HepG2 (cell line): ENCODE measurements around the gene EPB41L5. TPM values are rescaled to one million over a fixed set of nuclear protein-coding genes. Genes with fewer than 3 reads are reported as not detected.

Experiments
- ATAC-seq: fragments of 200-7000 bp; cut with Tn5 transposase; 3 replicates; pipeline ENCODE4 v1.9.1; 2020; ENCODE audit warnings: mild to moderate bottlenecking, moderate library complexity
- BruUV-seq: library from RNA; stranded (reverse); fragments of 400-500 nt; replicated peaks from 2 replicates; lab custom pipeline; 2021; lab: Mats Ljungman, UMichigan
- CTCF ChIA-PET: fragments of 300-600 bp; formaldehyde crosslinking; extraction: SDS; loops from one replicate; lab custom pipeline; 2021; ENCODE audit warnings: low total read pairs, inconsistent platforms, low intra/inter-chr PET ratio; lab: Yijun Ruan, JAX
- POLR2A ChIA-PET: fragments of 350-600 bp; sonication (Branson Sonifier 250); formaldehyde crosslinking; loops from one replicate; lab custom pipeline; 2020; ENCODE audit warnings: antibody characterized with exemption, inconsistent platforms; lab: Yijun Ruan, JAX
- DNase-seq: peaks from one replicate; pipeline ENCODE4 v3.0.0-alpha.2; 2015; ENCODE audit warnings: low spot score
- FAIRE-seq: peaks from 3 replicates; lab custom pipeline; 2011; peaks lifted over from hg19 to GRCh38; lab: Jason Lieb, UNC
- H2AFZ ChIP-seq: one replicate; pipeline ENCODE4 v1.6.1; 2011; ENCODE audit warnings: low read length, inconsistent platforms
- H3K27ac ChIP-seq: fragments of 300-600 bp; 3 replicates; pipeline ENCODE4 v1.8.0; 2011; ENCODE audit warnings: mixed run types, mild to moderate bottlenecking, mixed read lengths, low read length, inconsistent platforms; ENCODE audit not compliant: insufficient read depth; ENCODE audit errors: extremely low read length
- H3K27me3 ChIP-seq, 2 experiments: fragments of 200-600 bp in 1 of 2; 2 replicates in 1 of 2; 3 replicates in 1 of 2; pipeline versions ENCODE4 v1.6.0 to v1.8.0; 2011; ENCODE audit warnings: low read length in 2 of 2, mild to moderate bottlenecking in 2 of 2, moderate library complexity in 2 of 2, inconsistent platforms in 1 of 2; ENCODE audit not compliant: insufficient read depth in 2 of 2, control insufficient read depth in 1 of 2
- H3K36me3 ChIP-seq, 2 experiments: fragments of 200-600 bp in 1 of 2; replicated peaks in 1 of 2; 2 replicates in 1 of 2; 3 replicates in 1 of 2; pipeline versions ENCODE4 v1.5.1 to v1.8.0; 2011; ENCODE audit warnings: low read length in 2 of 2, inconsistent platforms in 1 of 2; ENCODE audit not compliant: insufficient read depth in 2 of 2, control insufficient read depth in 1 of 2
- H3K4me1 ChIP-seq: 2 replicates; pipeline ENCODE4 v1.5.1; 2012; ENCODE audit warnings: low read length, inconsistent platforms; ENCODE audit not compliant: insufficient read depth
- H3K4me2 ChIP-seq: 2 replicates; pipeline ENCODE4 v1.6.0; 2011; ENCODE audit warnings: low read depth, low read length, inconsistent platforms
- H3K4me3 ChIP-seq, 3 experiments: fragments of 200-600 bp in 1 of 3; sonication (generic), shearing (Covaris generic) in 1 of 3; replicated peaks in 1 of 3; 2 replicates each; pipeline ENCODE4 v1.5.1; 2011 to 2016; ENCODE audit warnings: low read length in 3 of 3, inconsistent platforms in 2 of 3, low read depth in 2 of 3, mild to moderate bottlenecking in 2 of 3, control low read depth in 1 of 3, mixed read lengths in 1 of 3; ENCODE audit not compliant: insufficient read depth in 1 of 3
- H3K79me2 ChIP-seq: one replicate; pipeline ENCODE4 v1.6.1; 2011; ENCODE audit warnings: low read length, inconsistent platforms; ENCODE audit not compliant: insufficient read depth
- H3K9ac ChIP-seq: 2 replicates; pipeline ENCODE4 v1.6.0; 2011; ENCODE audit warnings: mild to moderate bottlenecking, low read depth, low read length, inconsistent platforms; ENCODE audit not compliant: insufficient read depth
- H3K9me3 ChIP-seq: 2 replicates; pipeline ENCODE4 v1.5.1; 2012; ENCODE audit warnings: mild to moderate bottlenecking, low read length
- H4K20me1 ChIP-seq: 2 replicates; pipeline ENCODE4 v1.6.0; 2011; ENCODE audit warnings: inconsistent platforms, mild to moderate bottlenecking, low read length, moderate library complexity; ENCODE audit not compliant: insufficient read depth
- AGO2 ChIP-seq: fragments of 200-400 bp; formaldehyde crosslinking; optimal IDR thresholded peaks from 2 replicates; pipeline ENCODE3; 2017; ENCODE audit warnings: mild to moderate bottlenecking, low read depth, low read length, moderate library complexity
- FOSL1 ChIP-seq: sonication (generic); formaldehyde crosslinking; IDR thresholded peaks from 2 replicates; pipeline ENCODE4 v1.9.0; 2021; ENCODE audit warnings: missing genetic modification reagents, borderline replicate concordance
- GFI1 ChIP-seq: sonication (generic); formaldehyde crosslinking; IDR thresholded peaks from 2 replicates; pipeline ENCODE4 v1.5.0; 2020; ENCODE audit warnings: missing genetic modification reagents, mild to moderate bottlenecking, borderline replicate concordance
- MEIS1 ChIP-seq: sonication (generic); formaldehyde crosslinking; IDR thresholded peaks from 2 replicates; pipeline ENCODE4 v1.9.0; 2021; ENCODE audit warnings: mild to moderate bottlenecking, missing genetic modification reagents, moderate library complexity, borderline replicate concordance
- MXI1 ChIP-seq: IDR thresholded peaks from 3 replicates; pipeline ENCODE4 v1.6.1; 2012; ENCODE audit warnings: low read depth, low read length, inconsistent platforms, borderline replicate concordance
- RARG ChIP-seq: sonication (generic); formaldehyde crosslinking; IDR thresholded peaks from 2 replicates; pipeline ENCODE4 v1.4.0; 2020; ENCODE audit warnings: low read depth, mild to moderate bottlenecking, missing genetic modification reagents
- REL ChIP-seq: sonication (generic); formaldehyde crosslinking; conservative IDR thresholded peaks from 2 replicates; pipeline ENCODE4 v1.8.0; 2022; ENCODE audit warnings: mild to moderate bottlenecking, missing genetic modification reagents, moderate library complexity
- RXRB ChIP-seq: IDR thresholded peaks from 2 replicates; pipeline ENCODE4 v1.6.1; 2016; ENCODE audit warnings: borderline replicate concordance, missing genetic modification reagents, missing compliant biosample characterization
- SMC3 ChIP-seq: IDR thresholded peaks from 2 replicates; pipeline ENCODE4 v1.6.1; 2011; ENCODE audit warnings: low read length, improper control_type of control experiment
- SP4 ChIP-seq: sonication (generic); formaldehyde crosslinking; IDR thresholded peaks from 2 replicates; pipeline ENCODE4 v1.8.1; 2023; ENCODE audit warnings: mild to moderate bottlenecking, missing genetic modification reagents
- SRF ChIP-seq: IDR thresholded peaks from 2 replicates; pipeline ENCODE4 v1.6.1; 2011; ENCODE audit warnings: mild to moderate bottlenecking, low read depth, low read length, moderate library complexity
- ZNF12 ChIP-seq: sonication (generic); formaldehyde crosslinking; IDR thresholded peaks from 2 replicates; pipeline ENCODE4 v1.5.0; 2020; ENCODE audit warnings: missing genetic modification reagents
- ZNF552 ChIP-seq: sonication (generic); formaldehyde crosslinking; IDR thresholded peaks from 2 replicates; pipeline ENCODE4 v1.9.0; 2022; ENCODE audit warnings: missing genetic modification reagents, mild to moderate bottlenecking, borderline replicate concordance
- ZNF776 ChIP-seq: sonication (generic); formaldehyde crosslinking; IDR thresholded peaks from 2 replicates; pipeline ENCODE4 v1.4.0; 2020; ENCODE audit warnings: mild to moderate bottlenecking, missing genetic modification reagents
- ZNF777 ChIP-seq: sonication (generic); formaldehyde crosslinking; IDR thresholded peaks from 2 replicates; pipeline ENCODE4 v1.4.0; 2020; ENCODE audit warnings: missing genetic modification reagents
- WGBS: methylation state at CpG from one replicate; pipeline ENCODE4 v1.1.6; 2017; ENCODE audit warnings: low lambda C conversion rate; 5-methylcytosine and 5-hydroxymethylcytosine counted together
- in situ Hi-C: cut with HindIII; loops from 2 replicates; pipeline ENCODE4 v1.10.0; 2017; ENCODE audit warnings: low pct_unique_long_range_greater_than_20kb; ENCODE audit not compliant: extremely low pct_ligation_motif_present
- intact Hi-C: fragments of 100-400 bp; cut with micrococcal nuclease; formaldehyde crosslinking; loops from one replicate; pipeline ENCODE4 v1.10.0; 2022; ENCODE audit not compliant: unreplicated experiment
- polyA plus RNA-seq, 8 experiments: library from polyadenylated mRNA; depleted of rRNA in 3 of 8; stranded (reverse) in 7 of 8; unstranded in 1 of 8; fragments of >200 nt; fragmentation: Illumina TruSeq in 4 of 8; extraction: Trizol in 4 of 8; gene quantifications; 2 replicates each; pipeline versions ENCODE4 v1.2.1 to v1.2.3, GENCODE V29; 2011 to 2016; ENCODE audit warnings: low read depth in 4 of 8, missing spikeins in 1 of 8, mixed read lengths in 1 of 8; ENCODE audit not compliant: insufficient read depth in 1 of 8
- total RNA-seq, 5 experiments: library from RNA; depleted of rRNA; stranded (reverse); fragments of >200 nt; fragmentation: Illumina TruSeq; extraction: Trizol; gene quantifications; 2 replicates each; pipeline ENCODE4 v1.2.3, GENCODE V29; 2016; ENCODE audit warnings: low read depth in 1 of 5
- TF ChIP-seq, protein P1 (sequence below): IDR thresholded peaks from 2 replicates; pipeline ENCODE4 v1.6.1; 2016; ENCODE audit warnings: missing compliant biosample characterization, missing genetic modification reagents, borderline replicate concordance
- TF ChIP-seq, protein P2 (sequence below): sonication (generic); formaldehyde crosslinking; conservative IDR thresholded peaks from 2 replicates; pipeline ENCODE4 v1.8.0; 2022; ENCODE audit warnings: low read depth, missing genetic modification reagents
- TF ChIP-seq, protein P3 (sequence below): sonication (generic); formaldehyde crosslinking; IDR thresholded peaks from 2 replicates; pipeline ENCODE4 v1.4.0; 2020; ENCODE audit warnings: low read depth, mild to moderate bottlenecking, missing genetic modification reagents
- TF ChIP-seq, protein P4 (sequence below): sonication (generic); formaldehyde crosslinking; IDR thresholded peaks from 2 replicates; pipeline ENCODE4 v1.4.0; 2020; ENCODE audit warnings: missing genetic modification reagents, borderline replicate concordance

The EPB41L5 gene
- total and polyA plus RNA-seq, 2 of the 13 experiments (the other 11 are each of a cell fraction or from before 2014, with no cell fraction given) = 40.5 to 47.5 TPM

DNA sequence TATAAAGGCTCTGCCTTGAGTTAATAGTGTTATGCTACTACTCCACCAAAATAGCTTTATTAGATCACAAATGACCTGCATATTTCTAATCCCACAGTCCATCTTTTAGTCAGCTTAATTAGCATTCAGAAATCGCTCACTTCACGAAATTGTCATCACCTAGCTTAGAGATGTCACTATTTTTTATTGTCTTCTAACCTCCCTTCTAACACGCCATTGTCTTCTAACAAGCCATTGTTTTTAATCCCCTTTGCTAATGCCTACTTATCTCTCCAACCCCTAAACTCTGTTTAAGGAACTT, 97.1 kb downstream of the EPB41L5 start:
- no peak for DNase-seq
- H2AFZ ChIP-seq = no peak overlapping the region
- WGBS = 96% methylated on average over 3 of the region's 3 CpGs
- BruUV-seq = no TSS peak
- H3K79me2 ChIP-seq = no peaks in the 10 kb centered on the region
- H3K4me1 ChIP-seq = peaks cover 9% of the 10 kb centered on the region; the same call in 1 of the 2 replicates
- no peak overlapping the region for H3K9ac ChIP-seq
- no peak overlapping the region for H3K4me3 ChIP-seq
- intact Hi-C loops (loop anchor here (5.0 kb wide), 1 partner anchor 202 kb away; no protein-coding TSS in a partner anchor), in situ Hi-C loops (no loop called here)
- H4K20me1 ChIP-seq = no peaks in the 10 kb centered on the region
- no peaks in the 10 kb centered on the region for H3K27me3 ChIP-seq
- ChIA-PET CTCF (interaction anchor here (1.3 to 2.5 kb wide), 2 partner anchors 63 to 65 kb away, joined by 4 to 30 read pairs; no protein-coding TSS in a partner anchor), POLR2A (no interaction called here)
- no peak for FAIRE-seq
- H3K9me3 ChIP-seq = no peaks in the 10 kb centered on the region
- peaks cover 1 to 27% of the 10 kb centered on the region in 2 experiments; a peak in 4 of 5 replicates for H3K36me3 ChIP-seq
- no peak overlapping the region for H3K4me2 ChIP-seq
- ATAC-seq = no peak
- no peak overlapping the region for H3K27ac ChIP-seq
- TF ChIP-seq MEIS1 = no peak
- TF ChIP-seq, protein P1, sequence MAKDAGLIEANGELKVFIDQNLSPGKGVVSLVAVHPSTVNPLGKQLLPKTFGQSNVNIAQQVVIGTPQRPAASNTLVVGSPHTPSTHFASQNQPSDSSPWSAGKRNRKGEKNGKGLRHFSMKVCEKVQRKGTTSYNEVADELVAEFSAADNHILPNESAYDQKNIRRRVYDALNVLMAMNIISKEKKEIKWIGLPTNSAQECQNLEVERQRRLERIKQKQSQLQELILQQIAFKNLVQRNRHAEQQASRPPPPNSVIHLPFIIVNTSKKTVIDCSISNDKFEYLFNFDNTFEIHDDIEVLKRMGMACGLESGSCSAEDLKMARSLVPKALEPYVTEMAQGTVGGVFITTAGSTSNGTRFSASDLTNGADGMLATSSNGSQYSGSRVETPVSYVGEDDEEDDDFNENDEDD (CRISPR knock-in tag) = no peak
- TF ChIP-seq ZNF552 = no peak
- TF ChIP-seq FOSL1 (CRISPR knock-in tag) = no peak
- TF ChIP-seq, protein P2, sequence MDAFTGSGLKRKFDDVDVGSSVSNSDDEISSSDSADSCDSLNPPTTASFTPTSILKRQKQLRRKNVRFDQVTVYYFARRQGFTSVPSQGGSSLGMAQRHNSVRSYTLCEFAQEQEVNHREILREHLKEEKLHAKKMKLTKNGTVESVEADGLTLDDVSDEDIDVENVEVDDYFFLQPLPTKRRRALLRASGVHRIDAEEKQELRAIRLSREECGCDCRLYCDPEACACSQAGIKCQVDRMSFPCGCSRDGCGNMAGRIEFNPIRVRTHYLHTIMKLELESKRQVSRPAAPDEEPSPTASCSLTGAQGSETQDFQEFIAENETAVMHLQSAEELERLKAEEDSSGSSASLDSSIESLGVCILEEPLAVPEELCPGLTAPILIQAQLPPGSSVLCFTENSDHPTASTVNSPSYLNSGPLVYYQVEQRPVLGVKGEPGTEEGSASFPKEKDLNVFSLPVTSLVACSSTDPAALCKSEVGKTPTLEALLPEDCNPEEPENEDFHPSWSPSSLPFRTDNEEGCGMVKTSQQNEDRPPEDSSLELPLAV = no peak
- no peak for TF ChIP-seq ZNF776 (CRISPR knock-in tag)
- TF ChIP-seq REL (CRISPR knock-in tag) = no peak
- no peak for TF ChIP-seq GFI1 (CRISPR knock-in tag)
- TF ChIP-seq SP4 (CRISPR knock-in tag) = no peak
- TF ChIP-seq MXI1 = no peak
- no peak for TF ChIP-seq RXRB (CRISPR knock-in tag)
- TF ChIP-seq SRF = no peak
- TF ChIP-seq, protein P3, sequence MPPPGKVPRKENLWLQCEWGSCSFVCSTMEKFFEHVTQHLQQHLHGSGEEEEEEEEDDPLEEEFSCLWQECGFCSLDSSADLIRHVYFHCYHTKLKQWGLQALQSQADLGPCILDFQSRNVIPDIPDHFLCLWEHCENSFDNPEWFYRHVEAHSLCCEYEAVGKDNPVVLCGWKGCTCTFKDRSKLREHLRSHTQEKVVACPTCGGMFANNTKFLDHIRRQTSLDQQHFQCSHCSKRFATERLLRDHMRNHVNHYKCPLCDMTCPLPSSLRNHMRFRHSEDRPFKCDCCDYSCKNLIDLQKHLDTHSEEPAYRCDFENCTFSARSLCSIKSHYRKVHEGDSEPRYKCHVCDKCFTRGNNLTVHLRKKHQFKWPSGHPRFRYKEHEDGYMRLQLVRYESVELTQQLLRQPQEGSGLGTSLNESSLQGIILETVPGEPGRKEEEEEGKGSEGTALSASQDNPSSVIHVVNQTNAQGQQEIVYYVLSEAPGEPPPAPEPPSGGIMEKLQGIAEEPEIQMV (CRISPR knock-in tag) = no peak
- no peak for TF ChIP-seq SMC3
- TF ChIP-seq ZNF12 (CRISPR knock-in tag) = no peak
- no peak for TF ChIP-seq AGO2
- TF ChIP-seq RARG = no peak
- TF ChIP-seq ZNF777 (CRISPR knock-in tag) = no peak
- TF ChIP-seq, protein P4, sequence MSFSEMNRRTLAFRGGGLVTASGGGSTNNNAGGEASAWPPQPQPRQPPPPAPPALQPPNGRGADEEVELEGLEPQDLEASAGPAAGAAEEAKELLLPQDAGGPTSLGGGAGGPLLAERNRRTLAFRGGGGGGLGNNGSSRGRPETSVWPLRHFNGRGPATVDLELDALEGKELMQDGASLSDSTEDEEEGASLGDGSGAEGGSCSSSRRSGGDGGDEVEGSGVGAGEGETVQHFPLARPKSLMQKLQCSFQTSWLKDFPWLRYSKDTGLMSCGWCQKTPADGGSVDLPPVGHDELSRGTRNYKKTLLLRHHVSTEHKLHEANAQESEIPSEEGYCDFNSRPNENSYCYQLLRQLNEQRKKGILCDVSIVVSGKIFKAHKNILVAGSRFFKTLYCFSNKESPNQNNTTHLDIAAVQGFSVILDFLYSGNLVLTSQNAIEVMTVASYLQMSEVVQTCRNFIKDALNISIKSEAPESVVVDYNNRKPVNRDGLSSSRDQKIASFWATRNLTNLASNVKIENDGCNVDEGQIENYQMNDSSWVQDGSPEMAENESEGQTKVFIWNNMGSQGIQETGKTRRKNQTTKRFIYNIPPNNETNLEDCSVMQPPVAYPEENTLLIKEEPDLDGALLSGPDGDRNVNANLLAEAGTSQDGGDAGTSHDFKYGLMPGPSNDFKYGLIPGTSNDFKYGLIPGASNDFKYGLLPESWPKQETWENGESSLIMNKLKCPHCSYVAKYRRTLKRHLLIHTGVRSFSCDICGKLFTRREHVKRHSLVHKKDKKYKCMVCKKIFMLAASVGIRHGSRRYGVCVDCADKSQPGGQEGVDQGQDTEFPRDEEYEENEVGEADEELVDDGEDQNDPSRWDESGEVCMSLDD = no peak
